HepG2 (cell line): ENCODE data around the gene TMEM225B. TPM values are rescaled to one million over a fixed set of nuclear protein-coding genes. Genes with fewer than 3 reads are reported as not detected.
A peak's percentile ranks its signal among the peaks of the same experiment; 100 is the strongest.

ENCODE experiments used
- BRF2 ChIP-seq: sonication (generic); formaldehyde crosslinking; IDR thresholded peaks from 2 replicates; pipeline ENCODE4 v1.8.1; 2022; ENCODE audit warnings: mild to moderate bottlenecking, missing genetic modification reagents
- CENPBD1 ChIP-seq: sonication (generic); formaldehyde crosslinking; IDR thresholded peaks from 2 replicates; pipeline ENCODE4 v1.8.0; 2022; ENCODE audit warnings: missing genetic modification reagents, low read depth, mild to moderate bottlenecking, borderline replicate concordance
- GATAD2A ChIP-seq: IDR thresholded peaks from 2 replicates; pipeline ENCODE4 v1.6.1; 2016
- GMEB1 ChIP-seq: sonication (generic); formaldehyde crosslinking; IDR thresholded peaks from 2 replicates; pipeline ENCODE4 v1.5.1; 2020; ENCODE audit warnings: missing genetic modification reagents, mild to moderate bottlenecking, borderline replicate concordance
- KDM5A ChIP-seq: fragments of 200-600 bp; sonication (generic); IDR thresholded peaks from 2 replicates; pipeline ENCODE4 v1.7.0; 2018; ENCODE audit warnings: antibody characterized with exemption, mild to moderate bottlenecking, low read length, borderline replicate concordance
- POGK ChIP-seq: sonication (generic); formaldehyde crosslinking; conservative IDR thresholded peaks from 2 replicates; pipeline ENCODE4 v1.8.0; 2022; ENCODE audit warnings: mild to moderate bottlenecking, moderate library complexity, missing genetic modification reagents
- REPIN1 ChIP-seq: sonication (generic); formaldehyde crosslinking; IDR thresholded peaks from 2 replicates; pipeline ENCODE4 v1.8.0; 2022; ENCODE audit warnings: missing genetic modification reagents, low read depth, mild to moderate bottlenecking, borderline replicate concordance
- RFXANK ChIP-seq: IDR thresholded peaks from 2 replicates; pipeline ENCODE4 v1.6.1; 2016
- SP2 ChIP-seq: sonication (generic); formaldehyde crosslinking; IDR thresholded peaks from 2 replicates; pipeline ENCODE4 v1.5.1; 2020; ENCODE audit warnings: mild to moderate bottlenecking, missing genetic modification reagents
- THAP11 ChIP-seq: IDR thresholded peaks from 2 replicates; pipeline ENCODE4 v1.6.1; 2016; ENCODE audit warnings: missing biosample characterization, missing genetic modification reagents
- ZBTB34 ChIP-seq: sonication (generic); formaldehyde crosslinking; IDR thresholded peaks from 2 replicates; pipeline ENCODE4 v1.8.0; 2022; ENCODE audit warnings: mild to moderate bottlenecking, missing genetic modification reagents
- ZNF205 ChIP-seq: IDR thresholded peaks from 2 replicates; pipeline ENCODE4 v1.6.1; 2018; ENCODE audit warnings: missing biosample characterization, missing genetic modification reagents
- ZNF609 ChIP-seq: sonication (generic); formaldehyde crosslinking; IDR thresholded peaks from 2 replicates; pipeline ENCODE4 v1.4.0; 2020; ENCODE audit warnings: mild to moderate bottlenecking, missing genetic modification reagents, borderline replicate concordance
- ZNF710 ChIP-seq: sonication (generic); formaldehyde crosslinking; IDR thresholded peaks from 2 replicates; pipeline ENCODE4 v1.5.0; 2020; ENCODE audit warnings: mild to moderate bottlenecking, missing genetic modification reagents, borderline replicate concordance
- polyA plus RNA-seq, 8 experiments: library from polyadenylated mRNA; depleted of rRNA in 3 of 8; stranded (reverse) in 7 of 8; unstranded in 1 of 8; fragments of >200 nt; fragmentation: Illumina TruSeq in 4 of 8; extraction: Trizol in 4 of 8; gene quantifications; 2 replicates each; pipeline versions ENCODE4 v1.2.1 to v1.2.3, GENCODE V29; 2011 to 2016; ENCODE audit warnings: low read depth in 4 of 8, missing spikeins in 1 of 8, mixed read lengths in 1 of 8; ENCODE audit not compliant: insufficient read depth in 1 of 8
- total RNA-seq, 5 experiments: library from RNA; depleted of rRNA; stranded (reverse); fragments of >200 nt; fragmentation: Illumina TruSeq; extraction: Trizol; gene quantifications; 2 replicates each; pipeline ENCODE4 v1.2.3, GENCODE V29; 2016; ENCODE audit warnings: low read depth in 1 of 5

The TMEM225B gene
- total and polyA plus RNA-seq, 2 of the 13 experiments (the other 11 are each of a cell fraction or from before 2014, with no cell fraction given) = 0.78 to 0.95 TPM

GRCh38 chr7:99551767-99552463 is 46.2 kb upstream of the TMEM225B start, which contains the start of gene FAM200A (continued):
- 0 out of 2 replicates have a peak, but pooled peaks have one; percentile 57 for TF ChIP-seq ZNF205 (CRISPR knock-in tag)
- peak; percentile 55; the same call in 1 of the 2 replicates for TF ChIP-seq POGK
- no peak for TF ChIP-seq BRF2 (CRISPR knock-in tag)
- peak; percentile 95 for TF ChIP-seq KDM5A
- no peak for TF ChIP-seq ZBTB34 (CRISPR knock-in tag)
- TF ChIP-seq RFXANK (CRISPR knock-in tag) = no peak
- TF ChIP-seq REPIN1 (CRISPR knock-in tag) = peak; percentile 60
- peak; percentile 19; the same call in 1 of the 2 replicates for TF ChIP-seq ZNF609 (CRISPR knock-in tag)
- no peak for TF ChIP-seq SP2
- peak; percentile 93 for TF ChIP-seq THAP11 (CRISPR knock-in tag)
- peak; percentile 77 for TF ChIP-seq GATAD2A (CRISPR knock-in tag)
- no peak for TF ChIP-seq ZNF710 (CRISPR knock-in tag)
- 0 out of 2 replicates have a peak, but pooled peaks have one; percentile 65 for TF ChIP-seq CENPBD1 (CRISPR knock-in tag)
- peak; percentile 66 for TF ChIP-seq GMEB1 (CRISPR knock-in tag)
